ENCODE results near the gene KRTAP21-2. TPM values are rescaled to one million over a fixed set of nuclear protein-coding genes. Genes with fewer than 3 reads are reported as not detected.

Gene KRTAP21-2
- total RNA-seq, 1 experiment from 2014 or later: not detected

DNA sequence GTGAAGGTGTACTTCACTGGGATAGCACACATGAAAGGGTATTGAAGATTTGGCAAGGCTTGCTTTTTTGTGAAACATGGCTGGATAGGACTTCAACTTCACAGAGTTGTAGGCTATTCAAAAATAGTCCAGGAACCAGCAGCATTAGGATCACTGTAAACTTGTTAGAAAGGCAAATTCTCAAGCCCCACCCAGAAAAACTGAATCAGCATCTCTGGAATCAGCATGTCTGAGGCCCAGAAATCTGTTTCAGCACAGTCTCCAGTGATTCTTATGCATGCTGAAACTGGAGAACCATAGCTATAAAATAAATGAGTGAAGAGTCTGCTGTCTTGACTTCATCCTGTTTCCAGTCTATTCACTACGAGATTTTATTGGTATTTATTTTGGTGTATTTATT is 20.3 kb downstream of the KRTAP21-2 start:
- Histone ChIP-seq H2AK5ac (ENCODE audit: insufficient read length, low read length) (no peak overlapping the region), H4K5ac (ENCODE audit: insufficient read length, low read depth, low read length) (no peak overlapping the region), H3K56ac (ENCODE audit: insufficient read length, low read depth, low read length) (no peak overlapping the region), H2BK12ac (ENCODE audit: insufficient read length, low read depth, low read length) (no peak overlapping the region), H3K79me1 (ENCODE audit: insufficient read depth, low read depth, low read length, poor library complexity, severe bottlenecking) (no peaks in the 10 kb centered on the region), H4K91ac (ENCODE audit: insufficient read length, low read depth, low read length) (no peak overlapping the region), H3K23me2 (ENCODE audit: insufficient read length, low read depth, low read length, poor library complexity, severe bottlenecking) (no peaks in the 10 kb centered on the region), H3K9ac (ENCODE audit: extremely low read depth, insufficient read length, low read length) (no peak overlapping the region), H3K4me2 (ENCODE audit: insufficient read depth, insufficient read length, low read length) (no peak overlapping the region), H2BK5ac (ENCODE audit: insufficient read length, low read length) (no peak overlapping the region), H2BK20ac (ENCODE audit: low read depth, low read length, poor library complexity, severe bottlenecking) (no peak overlapping the region), H2BK15ac (ENCODE audit: low read depth, low read length) (no peak overlapping the region), H3K27ac (ENCODE audit: insufficient read length, low read depth, low read length) (no peak overlapping the region), H3K79me2 (ENCODE audit: insufficient read depth, low read length) (no peaks in the 10 kb centered on the region), H2BK120ac (ENCODE audit: low read depth, low read length, poor library complexity, severe bottlenecking) (no peak overlapping the region), H2AFZ (ENCODE audit: low read length) (no peak overlapping the region), H3K14ac (ENCODE audit: insufficient read depth, low read length) (no peak overlapping the region), H4K20me1 (ENCODE audit: control insufficient read depth, insufficient read depth, insufficient read length) (no peaks in the 10 kb centered on the region), H4K8ac (replicated peaks; ENCODE audit: insufficient read length, low read depth, low read length) (no peak overlapping the region), H3K23ac (ENCODE audit: insufficient read length, low read depth, low read length) (no peak overlapping the region), H3K27me3 (ENCODE audit: insufficient read depth, low read length) (no peaks in the 10 kb centered on the region), H3K9me3 (ENCODE audit: control insufficient read depth, low read depth, low read length) (no peaks in the 10 kb centered on the region), H3T11ph (ENCODE audit: low read length) (no peak overlapping the region), H3K4ac (ENCODE audit: low read depth, low read length) (no peak overlapping the region), H3K18ac (ENCODE audit: insufficient read length, low read depth, low read length) (no peak overlapping the region), H3K4me1 (ENCODE audit: insufficient read depth, low read length) (no peaks in the 10 kb centered on the region)
- peaks cover 3% of the 10 kb centered on the region; the same call in 1 of the 2 replicates for H3K27me3 Mint-ChIP-seq (ENCODE audit: low read depth)
- H3K9me3 Mint-ChIP-seq: peaks cover 6 to 50% of the 10 kb centered on the region in 2 experiments; a peak in 4 of 5 replicates
- H3K27ac Mint-ChIP-seq: no peak overlapping the region
- H3K36me3 Mint-ChIP-seq (ENCODE audit: insufficient read depth in 1 of 3, low read depth in 3 of 3): peaks cover 0 to 33% (median 0%) of the 10 kb centered on the region in 3 experiments; a peak in 3 of 7 replicates
- DNase-seq: no peak
- TF ChIP-seq, protein P1, sequence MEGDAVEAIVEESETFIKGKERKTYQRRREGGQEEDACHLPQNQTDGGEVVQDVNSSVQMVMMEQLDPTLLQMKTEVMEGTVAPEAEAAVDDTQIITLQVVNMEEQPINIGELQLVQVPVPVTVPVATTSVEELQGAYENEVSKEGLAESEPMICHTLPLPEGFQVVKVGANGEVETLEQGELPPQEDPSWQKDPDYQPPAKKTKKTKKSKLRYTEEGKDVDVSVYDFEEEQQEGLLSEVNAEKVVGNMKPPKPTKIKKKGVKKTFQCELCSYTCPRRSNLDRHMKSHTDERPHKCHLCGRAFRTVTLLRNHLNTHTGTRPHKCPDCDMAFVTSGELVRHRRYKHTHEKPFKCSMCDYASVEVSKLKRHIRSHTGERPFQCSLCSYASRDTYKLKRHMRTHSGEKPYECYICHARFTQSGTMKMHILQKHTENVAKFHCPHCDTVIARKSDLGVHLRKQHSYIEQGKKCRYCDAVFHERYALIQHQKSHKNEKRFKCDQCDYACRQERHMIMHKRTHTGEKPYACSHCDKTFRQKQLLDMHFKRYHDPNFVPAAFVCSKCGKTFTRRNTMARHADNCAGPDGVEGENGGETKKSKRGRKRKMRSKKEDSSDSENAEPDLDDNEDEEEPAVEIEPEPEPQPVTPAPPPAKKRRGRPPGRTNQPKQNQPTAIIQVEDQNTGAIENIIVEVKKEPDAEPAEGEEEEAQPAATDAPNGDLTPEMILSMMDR (conservative IDR thresholded peaks at IDR 0.05): no peak
- H3K4me1 Mint-ChIP-seq: no peaks in the 10 kb centered on the region
- no CpG with 5 or more reads among the region's 1 CpG for WGBS (ENCODE audit: extremely low coverage, insufficient read length, low lambda C conversion rate)
- H3K4me3 Mint-ChIP-seq: no peak overlapping the region
